Tibial nerve (tissue), 4 donors: ENCODE measurements around the gene TGFB3. TPM values are rescaled to one million over a fixed set of nuclear protein-coding genes. Genes with fewer than 3 reads are reported as not detected.

Experiments
- DNase-seq, 2 donors: peaks; one replicate each; pipeline ENCODE4 v3.0.0-alpha.2; 2019; ENCODE audit warnings: low spot score in 2 of 2
- H3K27ac ChIP-seq, 4 donors: fragments of 200-600 bp; sonication (generic) in 3 of 4; one replicate each; pipeline ENCODE4 v1.5.1; 2017 to 2019; ENCODE audit warnings: mild to moderate bottlenecking in 1 of 4
- H3K27me3 ChIP-seq, 2 donors: fragments of 200-600 bp; sonication (generic) in 1 of 2; one replicate each; pipeline versions ENCODE4 v1.5.1 to v1.6.0; 2017 to 2019
- H3K36me3 ChIP-seq, 3 donors: fragments of 200-600 bp; sonication (generic); one replicate each; pipeline ENCODE4 v1.5.1; 2018 to 2019
- H3K4me1 ChIP-seq, 4 donors: fragments of 200-600 bp; sonication (generic) in 3 of 4; one replicate each; pipeline ENCODE4 v1.5.1; 2017 to 2019
- H3K4me3 ChIP-seq, 4 donors: fragments of 200-600 bp; sonication (generic) in 3 of 4; one replicate each; pipeline ENCODE4 v1.5.1; 2017 to 2019; ENCODE audit warnings: mild to moderate bottlenecking in 1 of 4, moderate library complexity in 1 of 4
- H3K9me3 ChIP-seq, 4 donors: fragments of 200-600 bp; sonication (generic) in 3 of 4; one replicate each; pipeline ENCODE4 v1.5.1; 2017 to 2019
- EP300 ChIP-seq, 2 donors: sonication (generic); formaldehyde crosslinking; IDR thresholded peaks; one replicate each; pipeline ENCODE4 v1.6.1; 2017; ENCODE audit warnings: antibody characterized with exemption in 2 of 2, mild to moderate bottlenecking in 1 of 2
- POLR2A ChIP-seq, 2 donors: fragments of 450-650 bp; IDR thresholded peaks; one replicate each; pipeline ENCODE4 v1.6.1; 2017; ENCODE audit warnings: antibody characterized with exemption in 2 of 2, mild to moderate bottlenecking in 2 of 2, moderate library complexity in 2 of 2
- WGBS, 2 donors: methylation state at CpG; one replicate each; pipeline ENCODE4 v1.1.5; 2018; 5-methylcytosine and 5-hydroxymethylcytosine counted together
- total RNA-seq, 4 donors: library from RNA; depleted of rRNA; stranded (reverse); fragments of >200 nt; gene quantifications; one replicate each; pipeline ENCODE4 v1.1.0, GENCODE V29; 2016
- TF ChIP-seq, protein P1 (sequence below), 5 experiments: fragments of 200-600 bp in 3 of 5; fragments of 450-650 bp in 2 of 5; sonication (generic) in 3 of 5; IDR thresholded peaks; one replicate each; pipeline ENCODE4 v1.5.1; 2016 to 2019; ENCODE audit warnings: antibody characterized with exemption in 5 of 5, mild to moderate bottlenecking in 3 of 5, moderate library complexity in 2 of 5

TGFB3 gene
- total RNA-seq, 4 donors from 2014 or later, result 3.1 to 10.0 (median 5.6) TPM

DNA sequence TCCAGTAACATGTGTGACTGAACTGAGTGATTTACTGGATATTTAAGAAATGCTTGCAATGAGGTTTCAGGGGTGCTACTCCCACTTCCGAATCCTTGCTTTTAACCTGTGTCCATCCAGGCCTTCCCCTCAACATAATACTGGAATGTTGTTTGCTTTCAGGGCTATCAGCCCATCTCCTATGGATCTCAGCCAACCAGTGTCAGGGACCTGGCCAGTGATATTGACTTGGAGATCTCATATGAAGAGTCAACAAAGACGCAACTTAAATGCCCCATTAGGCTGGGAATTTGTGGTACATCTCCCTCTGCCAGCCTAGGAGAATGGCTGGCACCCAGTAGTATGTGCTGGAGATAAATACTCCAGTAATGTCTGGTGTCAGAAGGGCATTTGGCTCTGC is 2.9 kb upstream of the TGFB3 start:
- Histone ChIP-seq H3K27ac (peak overlapping the region in 1 of 4 donors; percentile 15), H3K36me3 (peaks cover 0 to under 1% (median 0%) of the 10 kb centered on the region in 3 donors), H3K27me3 (no peaks in the 10 kb centered on the region), H3K4me3 (no peak overlapping the region), H3K4me1 (peaks cover 0 to 63% (median 12%) of the 10 kb centered on the region in 4 donors), H3K9me3 (no peaks in the 10 kb centered on the region)
- TF ChIP-seq EP300 (IDR thresholded peaks at IDR 0.05), result no peak
- TF ChIP-seq POLR2A (IDR thresholded peaks at IDR 0.05), result no peak
- TF ChIP-seq, protein P1, sequence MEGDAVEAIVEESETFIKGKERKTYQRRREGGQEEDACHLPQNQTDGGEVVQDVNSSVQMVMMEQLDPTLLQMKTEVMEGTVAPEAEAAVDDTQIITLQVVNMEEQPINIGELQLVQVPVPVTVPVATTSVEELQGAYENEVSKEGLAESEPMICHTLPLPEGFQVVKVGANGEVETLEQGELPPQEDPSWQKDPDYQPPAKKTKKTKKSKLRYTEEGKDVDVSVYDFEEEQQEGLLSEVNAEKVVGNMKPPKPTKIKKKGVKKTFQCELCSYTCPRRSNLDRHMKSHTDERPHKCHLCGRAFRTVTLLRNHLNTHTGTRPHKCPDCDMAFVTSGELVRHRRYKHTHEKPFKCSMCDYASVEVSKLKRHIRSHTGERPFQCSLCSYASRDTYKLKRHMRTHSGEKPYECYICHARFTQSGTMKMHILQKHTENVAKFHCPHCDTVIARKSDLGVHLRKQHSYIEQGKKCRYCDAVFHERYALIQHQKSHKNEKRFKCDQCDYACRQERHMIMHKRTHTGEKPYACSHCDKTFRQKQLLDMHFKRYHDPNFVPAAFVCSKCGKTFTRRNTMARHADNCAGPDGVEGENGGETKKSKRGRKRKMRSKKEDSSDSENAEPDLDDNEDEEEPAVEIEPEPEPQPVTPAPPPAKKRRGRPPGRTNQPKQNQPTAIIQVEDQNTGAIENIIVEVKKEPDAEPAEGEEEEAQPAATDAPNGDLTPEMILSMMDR (IDR thresholded peaks at IDR 0.05), result no peak
- WGBS, 2 donors, result 58 to 65% methylated on average over 2 of the region's 2 CpGs
- DNase-seq, result no peak

DNA sequence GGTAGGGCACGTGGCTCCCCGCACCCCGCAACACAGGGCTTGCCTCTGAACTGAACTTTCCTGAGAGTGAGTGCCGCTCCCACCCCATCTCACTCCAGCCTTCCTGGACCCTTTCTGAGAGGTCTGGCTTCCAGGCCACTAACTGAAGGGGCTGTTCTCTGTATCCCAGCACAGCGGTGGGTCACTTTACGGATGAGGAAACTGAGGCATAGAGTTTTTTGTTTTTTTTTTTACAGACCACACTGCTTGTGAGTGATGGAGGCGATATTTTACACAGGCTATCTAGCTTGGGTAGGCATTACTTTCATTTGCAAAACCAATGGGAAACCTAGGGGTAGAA is 1.2 kb upstream of the TGFB3 start:
- Histone ChIP-seq H3K4me1 (peaks cover 0 to 67% (median 18%) of the 10 kb centered on the region in 4 donors), H3K4me3 (peak overlapping the region; percentile 63 to 97 (median 78)), H3K27ac (peak overlapping the region; percentile 93 to 95 (median 94)), H3K27me3 (no peaks in the 10 kb centered on the region), H3K9me3 (no peaks in the 10 kb centered on the region), H3K36me3 (no peaks in the 10 kb centered on the region)
- DNase-seq, result no peak
- TF ChIP-seq EP300 (IDR thresholded peaks at IDR 0.05) (no peak), POLR2A (IDR thresholded peaks at IDR 0.05) (no peak)
- WGBS, 2 donors, result 30 to 38% methylated on average over 7 of the region's 7 CpGs

DNA sequence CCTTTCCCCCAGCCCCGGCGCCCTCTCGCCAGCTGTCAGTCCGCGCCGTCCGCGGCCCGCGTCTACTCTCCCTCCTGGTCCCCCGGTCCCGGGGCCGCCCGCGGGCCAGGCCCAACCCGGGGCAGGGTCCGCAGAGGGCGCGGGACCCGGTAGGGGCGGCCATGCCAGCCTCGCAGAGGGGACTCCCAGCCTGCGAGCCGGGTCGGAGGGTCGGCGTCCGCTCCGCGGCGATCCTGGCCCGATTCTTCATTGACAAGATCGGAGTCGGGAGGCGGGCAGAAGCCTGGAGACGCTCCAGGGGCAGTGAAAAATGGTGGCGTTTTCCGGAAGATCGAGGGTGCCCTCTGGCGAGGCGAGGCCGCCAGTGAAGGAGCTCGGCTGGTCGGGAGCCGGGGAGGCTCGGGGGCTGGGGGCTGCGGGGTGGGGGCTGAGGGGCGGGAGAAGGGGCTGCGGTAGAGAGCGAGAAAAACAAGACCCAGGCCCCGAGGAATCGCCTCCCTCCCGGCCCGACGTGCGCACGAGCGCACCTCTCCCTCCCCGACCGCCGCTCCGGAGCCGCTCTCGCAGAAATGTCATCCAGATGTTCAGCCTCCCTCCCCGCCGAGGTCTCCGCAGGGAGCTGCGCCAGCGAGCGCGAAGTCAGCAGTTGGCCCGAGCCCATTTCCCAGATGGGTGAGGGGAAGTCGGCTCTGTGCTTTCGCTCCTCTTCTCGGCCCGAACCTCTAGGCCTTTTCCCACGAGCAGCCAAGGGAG is 647 bp upstream of the TGFB3 start:
- TF ChIP-seq POLR2A (IDR thresholded peaks at IDR 0.05), result no peak
- TF ChIP-seq, protein P1 (IDR thresholded peaks at IDR 0.05), result peak; percentile 70 to 81 (median 77)
- peak in 1 of 2 donors; percentile 33 for TF ChIP-seq EP300 (IDR thresholded peaks at IDR 0.05)
- peak; percentile 76 to 87 for DNase-seq
- H3K27ac ChIP-seq, result peak overlapping the region; percentile 93 to 95 (median 94)
- H3K4me3 ChIP-seq, result peak overlapping the region; percentile 63 to 97 (median 78)
- no peaks in the 10 kb centered on the region for H3K36me3 ChIP-seq
- peaks cover 0 to 68% (median 18%) of the 10 kb centered on the region in 4 donors for H3K4me1 ChIP-seq
- no peaks in the 10 kb centered on the region for H3K9me3 ChIP-seq
- WGBS, 2 donors, result 1% methylated on average over 66 to 69 of the region's 77 CpGs
- H3K27me3 ChIP-seq, result no peaks in the 10 kb centered on the region

DNA sequence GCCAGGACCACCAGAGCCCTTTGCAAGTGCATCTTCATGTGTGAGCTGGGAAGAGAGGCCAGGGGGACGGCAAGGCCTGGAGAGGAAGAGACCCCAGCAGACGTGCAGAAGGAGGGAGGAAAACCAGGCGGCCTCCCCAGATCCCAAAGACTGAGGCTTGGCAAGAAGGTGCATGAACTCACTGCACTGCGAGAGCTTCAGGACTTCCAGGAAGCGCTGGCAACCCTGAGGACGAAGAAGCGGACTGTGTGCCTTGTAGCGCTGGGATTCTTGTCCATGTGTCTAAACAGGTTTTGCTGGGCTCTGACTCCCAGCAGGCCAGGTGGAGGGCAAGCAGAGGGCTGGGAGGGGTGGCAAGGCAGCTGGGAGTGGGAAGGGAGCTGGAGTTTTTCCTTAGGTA is 939 bp downstream of the TGFB3 start:
- DNase-seq, result no peak
- H3K27ac ChIP-seq, result peak overlapping the region; percentile 93 to 95 (median 94)
- H3K36me3 ChIP-seq, result no peaks in the 10 kb centered on the region
- H3K4me1 ChIP-seq, result peaks cover 0 to 63% (median 22%) of the 10 kb centered on the region in 4 donors
- 56 to 69% methylated on average over 8 of the region's 8 CpGs for WGBS, 2 donors
- H3K27me3 ChIP-seq, result no peaks in the 10 kb centered on the region
- TF ChIP-seq, protein P1 (IDR thresholded peaks at IDR 0.05), result no peak
- TF ChIP-seq EP300 (IDR thresholded peaks at IDR 0.05), result no peak
- no peak for TF ChIP-seq POLR2A (IDR thresholded peaks at IDR 0.05)
- peak overlapping the region in 3 of 4 donors; percentile 63 to 97 (median 80) for H3K4me3 ChIP-seq
- no peaks in the 10 kb centered on the region for H3K9me3 ChIP-seq

DNA sequence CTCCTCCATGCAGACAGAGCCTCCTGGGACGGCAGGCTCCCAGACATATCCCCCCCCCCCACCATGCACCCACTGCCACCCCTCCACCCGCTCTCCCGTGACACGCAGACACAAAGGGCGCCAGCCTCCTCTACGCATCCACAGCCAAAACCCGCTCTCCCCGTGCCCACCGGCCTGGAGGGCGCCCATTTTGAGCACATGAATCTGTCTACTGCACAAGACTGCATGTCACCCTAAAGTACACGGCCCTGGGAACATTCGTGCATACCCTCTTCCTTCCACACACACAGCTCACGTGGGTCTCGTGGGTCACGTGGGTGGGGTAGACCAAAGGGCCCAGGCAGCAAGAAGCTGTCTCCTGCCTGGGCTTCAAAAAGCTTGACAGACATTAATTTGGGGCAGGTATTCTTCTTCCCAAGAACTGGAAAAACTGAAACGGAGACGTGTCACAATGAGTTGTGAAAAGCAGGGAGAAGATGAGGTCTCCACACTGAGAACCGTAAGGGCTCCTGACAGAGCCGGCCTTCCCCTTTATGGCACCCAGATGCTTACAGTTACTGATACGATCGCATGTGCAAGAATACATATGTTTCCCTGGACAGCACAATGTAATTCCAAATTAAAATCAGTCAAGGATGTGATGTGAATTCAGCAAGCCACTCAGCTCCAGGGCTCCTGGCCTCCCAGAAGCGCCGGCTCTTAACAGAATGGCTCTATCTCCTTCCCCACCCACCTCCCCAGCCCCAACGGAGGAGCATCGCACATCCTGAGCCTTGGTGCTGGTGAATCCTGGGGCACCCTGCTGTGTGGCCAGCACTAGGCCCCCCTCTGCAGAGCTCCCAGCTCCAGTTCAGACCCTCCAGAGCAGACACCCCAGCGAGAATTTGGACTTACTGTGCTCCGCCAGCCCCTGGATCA is 1.9 kb downstream of the TGFB3 start:
- WGBS, 2 donors, result 63 to 71% methylated on average over 26 to 27 of the region's 27 CpGs
- TF ChIP-seq EP300 (IDR thresholded peaks at IDR 0.05) (no peak), POLR2A (IDR thresholded peaks at IDR 0.05) (no peak)
- TF ChIP-seq, protein P1 (IDR thresholded peaks at IDR 0.05), result no peak
- peak in 1 of 2 donors; percentile 15 for DNase-seq

More for the DNA sequence above, 1.9 kb downstream of the TGFB3 start:
- H3K9me3 ChIP-seq, result no peaks in the 10 kb centered on the region
- H3K36me3 ChIP-seq, result no peaks in the 10 kb centered on the region
- H3K27me3 ChIP-seq, result no peaks in the 10 kb centered on the region
- H3K4me3 ChIP-seq, result peak overlapping the region in 2 of 4 donors; percentile 2 to 80
- H3K27ac ChIP-seq, result peak overlapping the region in 3 of 4 donors; percentile 46 to 95 (median 93)
- H3K4me1 ChIP-seq, result peaks cover 0 to 59% (median 20%) of the 10 kb centered on the region in 4 donors
